ENCODE results near the gene ANO4.

DNA sequence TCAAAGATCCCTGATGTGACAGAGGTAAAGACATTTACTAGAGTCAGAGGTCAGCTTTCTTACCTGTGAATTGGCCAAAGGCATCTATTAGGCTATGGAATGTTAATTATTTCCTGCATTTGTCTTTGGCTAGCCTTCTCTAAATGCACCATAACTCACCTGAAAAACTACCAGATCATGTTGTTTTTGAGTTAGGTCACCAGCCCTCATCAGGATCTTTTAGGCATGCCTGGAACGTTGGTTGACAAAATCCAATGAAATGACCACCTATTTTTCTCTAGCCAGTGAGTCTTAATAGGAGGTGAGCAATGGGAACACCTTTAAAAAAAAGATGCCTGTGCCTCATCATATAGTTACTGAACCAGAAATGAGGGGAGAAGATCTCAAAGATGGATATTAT lies 46.2 kb downstream of the ANO4 start:
- no peak for TF ChIP-seq SUZ12 (IDR thresholded peaks at IDR 0.05; ENCODE audit: extremely low read depth, insufficient read depth, insufficient read length)
- no peak for TF ChIP-seq YY1 (IDR thresholded peaks at IDR 0.05; ENCODE audit: insufficient read depth, insufficient read length)
- TF ChIP-seq ZNF274 (IDR thresholded peaks at IDR 0.05; ENCODE audit: low read depth, low read length): no peak

Data from NT2/D1 (cell line).